H1 (cell line): ENCODE results near the gene FAAP100. TPM values are rescaled to one million over a fixed set of nuclear protein-coding genes. Genes with fewer than 3 reads are reported as not detected.

Experiments used
- ASH2L ChIP-seq: fragments of 200-600, 300-600 bp; sonication (generic); IDR thresholded peaks from one replicate; pipeline ENCODE4 v1.7.1; 2017; ENCODE audit warnings: low read length
- ATF2 ChIP-seq: IDR thresholded peaks from 2 replicates; pipeline ENCODE4 v1.6.1; 2012; ENCODE audit warnings: low read length, inconsistent platforms
- BACH1 ChIP-seq: IDR thresholded peaks from 2 replicates; pipeline ENCODE4 v1.6.1; 2012; ENCODE audit warnings: low read length, improper control_type of control experiment
- BCL11A ChIP-seq, 2 experiments: IDR thresholded peaks; one replicate each; pipeline ENCODE4 v1.6.1; 2011; ENCODE audit warnings: low read depth in 2 of 2, low read length in 2 of 2, mild to moderate bottlenecking in 2 of 2
- CHD1 ChIP-seq: IDR thresholded peaks from 2 replicates; pipeline ENCODE4 v1.6.1; 2012; ENCODE audit warnings: low read depth, low read length, improper control_type of control experiment
- CREB1 ChIP-seq: IDR thresholded peaks from 2 replicates; pipeline ENCODE4 v1.6.1; 2012; ENCODE audit warnings: inconsistent platforms
- CTBP2 ChIP-seq: IDR thresholded peaks from 2 replicates; pipeline ENCODE4 v1.7.0; 2011; ENCODE audit warnings: borderline replicate concordance, mild to moderate bottlenecking, moderate library complexity, mixed read lengths, low read length; ENCODE audit not compliant: insufficient read depth, insufficient read length
- GABPA ChIP-seq: IDR thresholded peaks from 2 replicates; pipeline ENCODE4 v1.6.1; 2011; ENCODE audit warnings: mild to moderate bottlenecking, low read length, moderate library complexity, borderline replicate concordance; ENCODE audit not compliant: insufficient read depth
- HDAC2 ChIP-seq, 2 experiments: fragments of 300-600 bp in 1 of 2; sonication (generic) in 1 of 2; IDR thresholded peaks; 2 replicates each; pipeline ENCODE4 v1.6.1; 2011 to 2012; ENCODE audit warnings: low read depth in 2 of 2, low read length in 2 of 2, mild to moderate bottlenecking in 2 of 2, moderate library complexity in 2 of 2, borderline replicate concordance in 1 of 2, inconsistent platforms in 1 of 2
- JUND ChIP-seq: IDR thresholded peaks from 2 replicates; pipeline ENCODE4 v1.6.1; 2011; ENCODE audit warnings: mild to moderate bottlenecking, improper control_type of control experiment, low read length
- MAX ChIP-seq: IDR thresholded peaks from 2 replicates; pipeline ENCODE4 v1.6.1; 2012; ENCODE audit warnings: inconsistent platforms
- NANOG ChIP-seq: IDR thresholded peaks from 2 replicates; pipeline ENCODE4 v1.6.1; 2011; ENCODE audit warnings: low read length, low read depth, mild to moderate bottlenecking, inconsistent platforms; ENCODE audit not compliant: insufficient read depth, poor library complexity, severe bottlenecking
- POU5F1 ChIP-seq: IDR thresholded peaks from 2 replicates; pipeline ENCODE4 v1.6.1; 2011; ENCODE audit warnings: low read depth, mild to moderate bottlenecking, low read length, moderate library complexity
- RBBP5 ChIP-seq: IDR thresholded peaks from 2 replicates; pipeline ENCODE4 v1.7.1; 2012; ENCODE audit warnings: low read depth, mild to moderate bottlenecking, inconsistent platforms, low read length, moderate library complexity, borderline replicate concordance
- SAP30 ChIP-seq: fragments of 300-600 bp; sonication (generic); IDR thresholded peaks from 2 replicates; pipeline ENCODE4 v1.7.1; 2012; ENCODE audit warnings: low read length, moderate library complexity, mild to moderate bottlenecking, inconsistent platforms; ENCODE audit not compliant: insufficient read depth, insufficient replicate concordance
- TAF7 ChIP-seq: optimal IDR thresholded peaks from 2 replicates; pipeline ENCODE3; 2011; ENCODE audit warnings: low read depth, mild to moderate bottlenecking, inconsistent platforms, low read length, moderate library complexity, borderline replicate concordance
- TCF12 ChIP-seq: IDR thresholded peaks from 2 replicates; pipeline ENCODE4 v1.6.1; 2011; ENCODE audit warnings: low read depth, mild to moderate bottlenecking, low read length
- TEAD4 ChIP-seq: IDR thresholded peaks from 2 replicates; pipeline ENCODE4 v1.6.1; 2012; ENCODE audit warnings: low read depth, low read length, inconsistent platforms, mixed read lengths
- USF2 ChIP-seq: IDR thresholded peaks from 2 replicates; pipeline ENCODE4 v1.6.1; 2011; ENCODE audit warnings: low read length, improper control_type of control experiment
- ZNF274 ChIP-seq: IDR thresholded peaks from 2 replicates; pipeline ENCODE4 v1.7.0; 2012; ENCODE audit warnings: low read length, borderline replicate concordance; ENCODE audit errors: extremely low read depth
- polyA plus RNA-seq, 7 experiments: library from polyadenylated mRNA; depleted of rRNA in 3 of 7; stranded (reverse) in 5 of 7; unstranded in 2 of 7; fragments of >200 nt in 5 of 7; fragments of 200-250 nt in 2 of 7; gene quantifications; 1 replicate in 5 of 7; 2 replicates in 1 of 7; 4 replicates in 1 of 7; pipeline versions ENCODE4 v1.2.1 to v1.2.3, GENCODE V29; 2011 to 2013; ENCODE audit warnings: missing spikeins in 2 of 7, mixed read lengths in 2 of 7
- total RNA-seq: library from RNA; stranded (reverse); fragmentation: NEBNext Ultra II Directional; extraction: Animal tissue kit (Norgen Biotek cat#: 25700); gene quantifications from 2 replicates; pipeline ENCODE4 v1.2.1, GENCODE V29; 2021

The FAAP100 gene
- total and polyA plus RNA-seq, 2 of the 8 experiments (the other 6 are each of a cell fraction or from before 2014, with no cell fraction given), result 23.2 to 41.8 TPM

- TF ChIP-seq NANOG (no peak), POU5F1 (no peak), HDAC2 (IDR thresholded peaks at IDR 0.05; ENCODE audit: borderline replicate concordance in 1 of 2, low read depth in 2 of 2, low read length in 2 of 2) (peak in 1 of 2 experiments; percentile 86; a peak in 1 of 4 replicates), CTBP2 (no peak), ASH2L (no peak), ZNF274 (no peak), TAF7 (peak; percentile 98), SAP30 (no peak), JUND (no peak), TCF12 (no peak), RBBP5 (no peak), ATF2 (no peak), MAX (no peak), USF2 (peak; percentile 75), GABPA (no peak), BCL11A (IDR thresholded peaks at IDR 0.05; ENCODE audit: low read depth in 2 of 2, low read length in 2 of 2) (no peak), TEAD4 (no peak), CHD1 (no peak), BACH1 (peak; percentile 92), CREB1 (0 out of 2 replicates have a peak, but pooled peaks have one; percentile 10)
Observed at GRCh38 chr17:81512562-81513371, 39.4 kb downstream of the FAAP100 start, which contains the start of gene ACTG1 (continued).
